HG03439 (cell line): ENCODE data around the gene ESPNL.

Experiments
- ATAC-seq: cut with Tn5 transposase; IDR thresholded peaks from one replicate; pipeline ENCODE4 v1.9.1; 2021; ENCODE audit warnings: mild to moderate bottlenecking, moderate library complexity; ENCODE audit not compliant: unreplicated experiment

The ESPNL gene

GRCh38 chr2:238155051-238155760 is 55.1 kb downstream of the ESPNL start:
- no peak for ATAC-seq

- ATAC-seq = no peak
These were observed 55.9 kb downstream of the ESPNL start for GRCh38 chr2:238155761-238156694.

- no peak for ATAC-seq
These were observed 57.4 kb downstream of the ESPNL start for GRCh38 chr2:238157506-238158017.

- no peak for ATAC-seq
These were observed 57.9 kb downstream of the ESPNL start for GRCh38 chr2:238158018-238158508.

GRCh38 chr2:238158509-238159070 is 58.5 kb downstream of the ESPNL start, which contains the start of gene ERFE:
Gene ERFE, plus strand, starts transcription at chr2:238158970. Its CDS starts 38 bp downstream, at chr2:238159008.
- ATAC-seq = no peak

- no peak for ATAC-seq
These were observed 59.0 kb downstream of the ESPNL start for GRCh38 chr2:238159071-238159539.

- no peak for ATAC-seq
These were observed 59.6 kb downstream of the ESPNL start for GRCh38 chr2:238159661-238160205.

GRCh38 chr2:238160206-238161129 is 60.3 kb downstream of the ESPNL start:
- no peak for ATAC-seq

GRCh38 chr2:238161291-238162051 is 61.3 kb downstream of the ESPNL start:
- no peak for ATAC-seq

- no peak for ATAC-seq
These were observed 62.2 kb downstream of the ESPNL start for GRCh38 chr2:238162251-238162845.

- ATAC-seq = no peak
These were observed 62.8 kb downstream of the ESPNL start for GRCh38 chr2:238162846-238163441.

GRCh38 chr2:238163481-238164198 is 63.5 kb downstream of the ESPNL start:
- ATAC-seq = no peak

GRCh38 chr2:238164906-238165287 is 64.8 kb downstream of the ESPNL start:
- no peak for ATAC-seq

- no peak for ATAC-seq
These were observed 65.3 kb downstream of the ESPNL start for GRCh38 chr2:238165288-238165921.

GRCh38 chr2:238166391-238167343 is 66.5 kb downstream of the ESPNL start:
- ATAC-seq = no peak

- no peak for ATAC-seq
These were observed 67.2 kb downstream of the ESPNL start for GRCh38 chr2:238167344-238167715.
